ENCODE data around the gene SUMF1.

Gene SUMF1

GRCh38 chr3:4387210-4388204 is 79.6 kb downstream of the SUMF1 start:
- Histone ChIP-seq H3K4me3 (ENCODE audit: low read depth, low read length) (no peak overlapping the region), H3K4me1 (ENCODE audit: control insufficient read depth, insufficient read depth, low read length, unreplicated experiment) (no peaks in the 10 kb centered on the region), H2AFZ (ENCODE audit: low read length, unreplicated experiment) (no peak overlapping the region), H3K36me3 (ENCODE audit: insufficient read depth, low read length) (no peaks in the 10 kb centered on the region), H3K79me2 (ENCODE audit: control insufficient read depth, insufficient read depth, low read length, unreplicated experiment) (no peaks in the 10 kb centered on the region), H3K27ac (ENCODE audit: low read depth, low read length) (no peak overlapping the region), H3K27me3 (ENCODE audit: insufficient read depth, low read length) (no peaks in the 10 kb centered on the region)

GRCh38 chr3:4385201-4385600 is 81.9 kb downstream of the SUMF1 start:
- no peak overlapping the region for H3K4me3 ChIP-seq (ENCODE audit: low read depth, low read length)
- no peak overlapping the region for H2AFZ ChIP-seq (ENCODE audit: low read length, unreplicated experiment)
- H3K36me3 ChIP-seq (ENCODE audit: insufficient read depth, low read length) = no peaks in the 10 kb centered on the region
- no peaks in the 10 kb centered on the region for H3K4me1 ChIP-seq (ENCODE audit: control insufficient read depth, insufficient read depth, low read length, unreplicated experiment)
- no peaks in the 10 kb centered on the region for H3K79me2 ChIP-seq (ENCODE audit: control insufficient read depth, insufficient read depth, low read length, unreplicated experiment)
- no peak overlapping the region for H3K27ac ChIP-seq (ENCODE audit: low read depth, low read length)
- no peaks in the 10 kb centered on the region for H3K27me3 ChIP-seq (ENCODE audit: insufficient read depth, low read length)

GRCh38 chr3:4380013-4380412 is 87.1 kb downstream of the SUMF1 start:
- Histone ChIP-seq H3K27ac (ENCODE audit: low read depth, low read length) (no peak overlapping the region), H2AFZ (ENCODE audit: low read length, unreplicated experiment) (no peak overlapping the region), H3K27me3 (ENCODE audit: insufficient read depth, low read length) (no peaks in the 10 kb centered on the region), H3K4me1 (ENCODE audit: control insufficient read depth, insufficient read depth, low read length, unreplicated experiment) (no peaks in the 10 kb centered on the region), H3K4me3 (ENCODE audit: low read depth, low read length) (no peak overlapping the region), H3K79me2 (ENCODE audit: control insufficient read depth, insufficient read depth, low read length, unreplicated experiment) (no peaks in the 10 kb centered on the region), H3K36me3 (ENCODE audit: insufficient read depth, low read length) (peaks cover 11% of the 10 kb centered on the region; the same call in 1 of the 2 replicates)

GRCh38 chr3:4376499-4376898 is 90.6 kb downstream of the SUMF1 start:
- no peak overlapping the region for H3K4me3 ChIP-seq (ENCODE audit: low read depth, low read length)
- no peak overlapping the region for H2AFZ ChIP-seq (ENCODE audit: low read length, unreplicated experiment)
- no peak overlapping the region for H3K27ac ChIP-seq (ENCODE audit: low read depth, low read length)
- no peaks in the 10 kb centered on the region for H3K27me3 ChIP-seq (ENCODE audit: insufficient read depth, low read length)
- H3K36me3 ChIP-seq (ENCODE audit: insufficient read depth, low read length) = peaks cover 32% of the 10 kb centered on the region
- H3K79me2 ChIP-seq (ENCODE audit: control insufficient read depth, insufficient read depth, low read length, unreplicated experiment) = no peaks in the 10 kb centered on the region
- no peaks in the 10 kb centered on the region for H3K4me1 ChIP-seq (ENCODE audit: control insufficient read depth, insufficient read depth, low read length, unreplicated experiment)

GRCh38 chr3:4375911-4376310 is 91.2 kb downstream of the SUMF1 start:
- H3K36me3 ChIP-seq (ENCODE audit: insufficient read depth, low read length) = peaks cover 32% of the 10 kb centered on the region
- no peak overlapping the region for H2AFZ ChIP-seq (ENCODE audit: low read length, unreplicated experiment)
- no peaks in the 10 kb centered on the region for H3K27me3 ChIP-seq (ENCODE audit: insufficient read depth, low read length)
- no peaks in the 10 kb centered on the region for H3K79me2 ChIP-seq (ENCODE audit: control insufficient read depth, insufficient read depth, low read length, unreplicated experiment)
- H3K4me1 ChIP-seq (ENCODE audit: control insufficient read depth, insufficient read depth, low read length, unreplicated experiment) = no peaks in the 10 kb centered on the region
- no peak overlapping the region for H3K4me3 ChIP-seq (ENCODE audit: low read depth, low read length)
- no peak overlapping the region for H3K27ac ChIP-seq (ENCODE audit: low read depth, low read length)

- H3K27ac ChIP-seq (ENCODE audit: low read depth, low read length) = no peak overlapping the region
- H3K4me1 ChIP-seq (ENCODE audit: control insufficient read depth, insufficient read depth, low read length, unreplicated experiment) = no peaks in the 10 kb centered on the region
- H2AFZ ChIP-seq (ENCODE audit: low read length, unreplicated experiment) = no peak overlapping the region
- H3K36me3 ChIP-seq (ENCODE audit: insufficient read depth, low read length) = peaks cover 37% of the 10 kb centered on the region
- no peaks in the 10 kb centered on the region for H3K79me2 ChIP-seq (ENCODE audit: control insufficient read depth, insufficient read depth, low read length, unreplicated experiment)
- no peak overlapping the region for H3K4me3 ChIP-seq (ENCODE audit: low read depth, low read length)
- no peaks in the 10 kb centered on the region for H3K27me3 ChIP-seq (ENCODE audit: insufficient read depth, low read length)
These were observed 93.4 kb downstream of the SUMF1 start for GRCh38 chr3:4373669-4374068.

- H3K36me3 ChIP-seq (ENCODE audit: insufficient read depth, low read length) = no peaks in the 10 kb centered on the region
- no peak overlapping the region for H3K4me3 ChIP-seq (ENCODE audit: low read depth, low read length)
- H3K27me3 ChIP-seq (ENCODE audit: insufficient read depth, low read length) = no peaks in the 10 kb centered on the region
- H3K79me2 ChIP-seq (ENCODE audit: control insufficient read depth, insufficient read depth, low read length, unreplicated experiment) = no peaks in the 10 kb centered on the region
- no peaks in the 10 kb centered on the region for H3K4me1 ChIP-seq (ENCODE audit: control insufficient read depth, insufficient read depth, low read length, unreplicated experiment)
- H3K27ac ChIP-seq (ENCODE audit: low read depth, low read length) = no peak overlapping the region
- no peak overlapping the region for H2AFZ ChIP-seq (ENCODE audit: low read length, unreplicated experiment)
These were observed 104.5 kb downstream of the SUMF1 start for GRCh38 chr3:4362523-4362922.

- Histone ChIP-seq H3K36me3 (ENCODE audit: insufficient read depth, low read length) (no peaks in the 10 kb centered on the region), H3K4me3 (ENCODE audit: low read depth, low read length) (no peak overlapping the region), H3K79me2 (ENCODE audit: control insufficient read depth, insufficient read depth, low read length, unreplicated experiment) (no peaks in the 10 kb centered on the region)
These were observed 106.3 kb downstream of the SUMF1 start for GRCh38 chr3:4360817-4361216.

GRCh38 chr3:4359805-4360502 is 107.1 kb downstream of the SUMF1 start:
- no peaks in the 10 kb centered on the region for H3K27me3 ChIP-seq (ENCODE audit: insufficient read depth, low read length)
- no peaks in the 10 kb centered on the region for H3K36me3 ChIP-seq (ENCODE audit: insufficient read depth, low read length)
- no peak overlapping the region for H2AFZ ChIP-seq (ENCODE audit: low read length, unreplicated experiment)
- H3K27ac ChIP-seq (ENCODE audit: low read depth, low read length) = no peak overlapping the region
- H3K4me1 ChIP-seq (ENCODE audit: control insufficient read depth, insufficient read depth, low read length, unreplicated experiment) = no peaks in the 10 kb centered on the region
- H3K79me2 ChIP-seq (ENCODE audit: control insufficient read depth, insufficient read depth, low read length, unreplicated experiment) = no peaks in the 10 kb centered on the region
- no peak overlapping the region for H3K4me3 ChIP-seq (ENCODE audit: low read depth, low read length)

More at GRCh38 chr3:4360817-4361216, 106.3 kb downstream of the SUMF1 start:
- Histone ChIP-seq H3K27me3 (ENCODE audit: insufficient read depth, low read length) (no peaks in the 10 kb centered on the region), H3K4me1 (ENCODE audit: control insufficient read depth, insufficient read depth, low read length, unreplicated experiment) (no peaks in the 10 kb centered on the region), H3K27ac (ENCODE audit: low read depth, low read length) (no peak overlapping the region), H2AFZ (ENCODE audit: low read length, unreplicated experiment) (no peak overlapping the region)

GRCh38 chr3:4358273-4358672 is 108.8 kb downstream of the SUMF1 start:
- no peak overlapping the region for H3K4me3 ChIP-seq (ENCODE audit: low read depth, low read length)
- H3K27ac ChIP-seq (ENCODE audit: low read depth, low read length) = no peak overlapping the region
- no peaks in the 10 kb centered on the region for H3K27me3 ChIP-seq (ENCODE audit: insufficient read depth, low read length)
- H3K79me2 ChIP-seq (ENCODE audit: control insufficient read depth, insufficient read depth, low read length, unreplicated experiment) = no peaks in the 10 kb centered on the region
- no peaks in the 10 kb centered on the region for H3K36me3 ChIP-seq (ENCODE audit: insufficient read depth, low read length)
- no peak overlapping the region for H2AFZ ChIP-seq (ENCODE audit: low read length, unreplicated experiment)
- H3K4me1 ChIP-seq (ENCODE audit: control insufficient read depth, insufficient read depth, low read length, unreplicated experiment) = no peaks in the 10 kb centered on the region
